ENCODE data around the gene ARMCX5.

Gene ARMCX5

GRCh38 chrX:102650903-102651241 is 51.6 kb downstream of the ARMCX5 start:
- no peak for ATAC-seq (replicated peaks; ENCODE audit: extremely low read depth, poor library complexity, severe bottlenecking)
- peak overlapping the region; percentile 97 for H3K27ac Mint-ChIP-seq (ENCODE audit: low read depth)

GRCh38 chrX:102651242-102652011 is 52.1 kb downstream of the ARMCX5 start, which contains the start of gene GPRASP1:
Gene GPRASP1, plus strand, starts transcription at chrX:102651483. Its CDS starts 2,431 bp downstream, at chrX:102653914.
- H3K9me3 Mint-ChIP-seq = no peaks in the 10 kb centered on the region
- peak within 1 kb of the TSS; percentile 98 for H3K4me3 Mint-ChIP-seq
- peak within 1 kb of the TSS; percentile 97 for H3K27ac Mint-ChIP-seq (ENCODE audit: low read depth)
- peaks cover 27% of the 10 kb centered on the region for H3K4me1 Mint-ChIP-seq
- ATAC-seq (replicated peaks; ENCODE audit: extremely low read depth, poor library complexity, severe bottlenecking) (peak; percentile 54), DNase-seq (ENCODE audit: low spot score in 2 of 2) (peak in 1 of 2 donors; percentile 26)
- peaks cover 16% of the 10 kb centered on the region for H3K36me3 Mint-ChIP-seq (ENCODE audit: insufficient read depth)
- H3K27me3 Mint-ChIP-seq = no peaks in the 10 kb centered on the region

More at GRCh38 chrX:102650903-102651241, 51.6 kb downstream of the ARMCX5 start:
- H3K4me1 Mint-ChIP-seq = peaks cover 21% of the 10 kb centered on the region
- H3K9me3 Mint-ChIP-seq = no peaks in the 10 kb centered on the region
- no peaks in the 10 kb centered on the region for H3K27me3 Mint-ChIP-seq
- no peak for DNase-seq (ENCODE audit: low spot score in 2 of 2)
- peaks cover 12% of the 10 kb centered on the region for H3K36me3 Mint-ChIP-seq (ENCODE audit: insufficient read depth)
- peak overlapping the region; percentile 98 for H3K4me3 Mint-ChIP-seq

GRCh38 chrX:102652031-102652688 is 52.8 kb downstream of the ARMCX5 start:
- DNase-seq (ENCODE audit: low spot score in 2 of 2) = peak in 1 of 2 donors; percentile 43
- peaks cover 16% of the 10 kb centered on the region for H3K36me3 Mint-ChIP-seq (ENCODE audit: insufficient read depth)
- ATAC-seq (replicated peaks; ENCODE audit: extremely low read depth, poor library complexity, severe bottlenecking) = peak; percentile 67
- H3K9me3 Mint-ChIP-seq = no peaks in the 10 kb centered on the region
- peak overlapping the region; percentile 68 for H3K27ac Mint-ChIP-seq (ENCODE audit: low read depth)
- no peaks in the 10 kb centered on the region for H3K27me3 Mint-ChIP-seq
- peak overlapping the region; percentile 98 for H3K4me3 Mint-ChIP-seq
- H3K4me1 Mint-ChIP-seq = peaks cover 28% of the 10 kb centered on the region

Data from central memory CD8-positive, alpha-beta T cell (primary cell).